Activated naive CD8-positive, alpha-beta T cell treated with anti-CD3 and anti-CD28 coated beads, Interleukin-2, amount 50 U/mL, for 16 hours (primary cell): ENCODE measurements around the gene PHAX.
"Not testable (repeated sequence)": the region's sequence is repeated elsewhere in the genome, so short reads cannot be mapped to it uniquely, and the experiment has no call there.

Experiments
- DNase-seq: peaks from one replicate; pipeline ENCODE4 v3.0.0-alpha.2; 2020; ENCODE audit warnings: low read depth, low spot score

PHAX gene, protein sequence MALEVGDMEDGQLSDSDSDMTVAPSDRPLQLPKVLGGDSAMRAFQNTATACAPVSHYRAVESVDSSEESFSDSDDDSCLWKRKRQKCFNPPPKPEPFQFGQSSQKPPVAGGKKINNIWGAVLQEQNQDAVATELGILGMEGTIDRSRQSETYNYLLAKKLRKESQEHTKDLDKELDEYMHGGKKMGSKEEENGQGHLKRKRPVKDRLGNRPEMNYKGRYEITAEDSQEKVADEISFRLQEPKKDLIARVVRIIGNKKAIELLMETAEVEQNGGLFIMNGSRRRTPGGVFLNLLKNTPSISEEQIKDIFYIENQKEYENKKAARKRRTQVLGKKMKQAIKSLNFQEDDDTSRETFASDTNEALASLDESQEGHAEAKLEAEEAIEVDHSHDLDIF

DNA sequence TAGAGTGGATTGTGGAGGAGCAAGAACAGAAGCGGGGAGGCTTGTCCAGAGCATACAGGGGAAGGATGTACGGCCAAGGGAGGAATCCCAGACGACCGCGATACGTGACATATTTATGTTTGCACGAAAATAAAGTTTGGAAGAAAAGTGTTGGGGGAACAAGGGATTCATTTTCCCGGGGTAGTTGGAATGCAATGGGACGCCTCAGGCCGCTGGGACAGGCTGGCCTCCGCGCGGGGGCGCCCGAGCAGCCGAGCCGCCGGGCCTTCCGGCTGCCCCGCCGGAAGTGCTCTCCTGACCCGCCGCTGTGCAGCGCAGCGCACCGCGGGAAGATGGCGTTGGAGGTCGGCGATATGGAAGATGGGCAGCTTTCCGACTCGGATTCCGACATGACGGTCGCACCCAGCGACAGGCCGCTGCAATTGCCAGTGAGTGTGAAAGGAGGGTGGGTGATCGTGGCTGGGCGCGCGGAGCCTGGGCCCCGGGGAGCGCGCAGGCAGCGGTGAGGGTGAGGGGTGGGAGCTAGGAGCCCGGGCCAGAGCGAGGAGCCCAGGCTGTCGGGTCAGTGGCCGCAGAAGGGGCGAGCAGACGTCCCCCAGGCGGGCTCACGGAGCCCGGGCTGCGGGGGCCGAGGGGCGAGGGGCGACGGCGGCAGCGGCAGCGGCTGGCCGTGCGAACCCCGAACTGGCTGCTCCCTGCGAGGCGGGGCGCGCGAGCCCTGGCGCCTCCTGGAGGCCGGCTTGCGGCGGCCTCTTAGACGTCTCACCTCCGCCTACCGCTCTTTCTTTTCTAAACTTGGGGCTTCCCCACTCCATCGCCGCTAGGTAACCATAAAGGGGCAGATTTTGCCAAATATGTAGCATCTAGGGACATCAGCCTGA is at the start of gene PHAX:
Gene PHAX (plus strand): TSS at position 317 of the 881 bp plus-strand sequence. CDS start 16 bp downstream, at position 333.
- DNase-seq = peak; percentile 37

DNA sequence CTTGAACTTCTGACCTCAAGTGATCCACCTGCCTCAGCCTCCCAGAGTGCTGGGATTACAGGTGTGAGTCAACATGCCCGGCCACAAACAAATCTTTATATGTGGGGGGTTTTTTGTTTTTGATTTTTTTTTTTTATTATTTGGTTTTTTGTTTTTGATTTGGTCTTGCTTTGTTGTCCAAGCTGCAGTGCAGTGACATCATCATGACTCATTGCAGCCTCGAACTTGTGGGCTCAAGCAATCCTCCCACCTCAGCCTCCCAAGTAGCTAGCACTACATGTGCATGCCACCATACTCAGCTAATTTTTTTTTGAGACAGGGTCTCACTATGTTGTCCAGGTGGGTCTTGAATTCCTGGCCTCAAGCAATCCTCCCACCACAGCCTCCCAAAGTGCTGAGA is 48.1 kb upstream of the PHAX start:
- DNase-seq = no peak

DNA sequence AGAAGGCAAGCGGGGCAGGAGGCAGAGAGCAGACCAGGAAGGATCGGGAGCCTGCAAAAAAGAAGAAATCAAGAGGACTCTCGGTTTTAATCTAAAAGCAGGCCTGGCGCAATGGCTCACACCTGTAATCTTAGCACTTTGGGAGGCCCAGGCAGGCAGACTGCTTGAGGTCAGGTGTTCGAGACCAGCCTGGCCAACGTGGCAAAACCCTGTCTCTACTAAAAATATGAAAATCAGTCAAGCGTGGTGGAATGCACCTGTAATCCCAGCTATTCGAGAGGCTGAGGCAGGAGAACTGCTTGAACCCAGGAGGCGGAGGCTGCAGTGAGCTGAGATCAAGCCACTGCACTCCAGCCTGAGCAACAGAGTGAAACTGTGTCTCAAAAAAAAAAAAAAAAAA is 45.6 kb upstream of the PHAX start:
- not testable (repeated sequence) for DNase-seq

GRCh38 chr5:126561908-126562307 is 38.8 kb upstream of the PHAX start:
- no peak for DNase-seq

GRCh38 chr5:126562823-126563222 is 37.9 kb upstream of the PHAX start:
- DNase-seq = no peak

DNA sequence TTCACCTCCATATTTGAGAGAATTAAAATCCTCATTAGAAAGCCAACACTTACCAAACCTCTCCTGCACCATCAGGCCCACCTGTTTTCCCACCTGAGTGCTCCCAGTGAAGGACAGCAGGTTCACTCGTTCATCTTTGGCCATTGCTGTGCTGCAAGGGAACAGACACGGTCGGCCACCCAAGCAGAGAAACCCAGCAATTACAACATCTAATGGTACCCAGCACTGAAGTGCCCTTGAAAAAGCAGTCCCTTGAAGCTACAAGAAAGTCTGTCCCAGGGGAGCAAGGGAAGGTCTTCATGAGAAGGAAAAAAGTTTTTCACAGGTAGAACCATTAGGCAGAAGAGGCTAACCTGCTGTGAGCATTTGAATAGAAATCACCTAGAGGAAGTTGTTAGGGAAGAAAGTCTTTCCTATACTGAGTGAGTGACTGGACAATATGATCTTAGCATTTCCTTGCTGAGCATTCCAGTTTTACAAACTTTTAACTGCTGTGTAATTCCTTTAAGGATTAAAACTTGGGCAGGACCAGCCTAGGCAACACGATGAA is 32.5 kb upstream of the PHAX start:
- no peak for DNase-seq

- no peak for DNase-seq
These were observed 25.1 kb upstream of the PHAX start for GRCh38 chr5:126575644-126576043.

DNA sequence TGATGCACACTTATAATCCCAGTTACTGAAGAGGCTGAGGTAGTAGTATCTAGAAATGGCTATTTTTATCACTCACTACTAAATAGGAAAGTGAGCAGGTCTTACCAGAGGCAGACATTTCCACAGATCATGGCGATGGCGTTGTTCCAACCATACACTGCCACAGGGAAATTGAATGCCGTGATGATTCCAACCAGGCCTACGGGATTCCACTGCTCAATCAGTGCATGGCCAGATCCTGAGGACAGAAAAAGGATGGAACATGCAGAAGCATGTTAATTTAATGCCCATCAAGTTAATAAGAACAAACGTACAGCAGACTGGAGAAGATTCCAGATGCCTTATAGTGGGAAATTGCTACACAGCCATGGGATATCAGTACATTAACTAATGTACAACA is 23.8 kb upstream of the PHAX start:
- DNase-seq = no peak

- DNase-seq = no peak
These were observed 23.3 kb upstream of the PHAX start for GRCh38 chr5:126577415-126577814.

- no peak for DNase-seq
These were observed 21.0 kb upstream of the PHAX start for GRCh38 chr5:126579716-126580115.

- no peak for DNase-seq
These were observed 17.0 kb upstream of the PHAX start for GRCh38 chr5:126583761-126584160.

- DNase-seq = no peak
These were observed 13.0 kb upstream of the PHAX start for GRCh38 chr5:126587551-126588390.

- no peak for DNase-seq
These were observed 11.0 kb upstream of the PHAX start for GRCh38 chr5:126589536-126590297.

DNA sequence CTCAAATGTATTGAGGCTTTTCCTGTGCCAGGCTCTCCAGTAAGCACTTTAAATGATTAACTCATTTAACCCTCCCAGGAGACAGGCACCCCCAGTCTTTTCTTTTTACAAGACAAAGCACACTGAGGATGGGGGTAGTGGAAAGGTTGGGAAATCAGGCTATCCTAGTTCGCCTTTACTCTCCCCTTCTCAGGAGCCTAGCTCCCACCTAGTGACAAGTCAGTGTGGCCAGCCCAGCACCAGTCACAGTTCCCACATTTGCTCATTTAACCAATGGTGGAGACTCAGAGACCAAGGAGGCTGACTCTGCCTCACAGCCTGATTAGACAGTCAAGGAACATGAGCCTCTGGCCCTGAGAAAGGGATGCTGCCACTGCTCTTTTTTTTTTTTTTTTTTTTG is 9.2 kb upstream of the PHAX start:
- DNase-seq = no peak

- no peak for DNase-seq
These were observed 5.8 kb upstream of the PHAX start, which contains the start of gene ALDH7A1 for GRCh38 chr5:126594748-126595485. Gene ALDH7A1 (minus strand): TSS chr5:126595219. CDS start chr5:126595198, 21 bp downstream.

DNA sequence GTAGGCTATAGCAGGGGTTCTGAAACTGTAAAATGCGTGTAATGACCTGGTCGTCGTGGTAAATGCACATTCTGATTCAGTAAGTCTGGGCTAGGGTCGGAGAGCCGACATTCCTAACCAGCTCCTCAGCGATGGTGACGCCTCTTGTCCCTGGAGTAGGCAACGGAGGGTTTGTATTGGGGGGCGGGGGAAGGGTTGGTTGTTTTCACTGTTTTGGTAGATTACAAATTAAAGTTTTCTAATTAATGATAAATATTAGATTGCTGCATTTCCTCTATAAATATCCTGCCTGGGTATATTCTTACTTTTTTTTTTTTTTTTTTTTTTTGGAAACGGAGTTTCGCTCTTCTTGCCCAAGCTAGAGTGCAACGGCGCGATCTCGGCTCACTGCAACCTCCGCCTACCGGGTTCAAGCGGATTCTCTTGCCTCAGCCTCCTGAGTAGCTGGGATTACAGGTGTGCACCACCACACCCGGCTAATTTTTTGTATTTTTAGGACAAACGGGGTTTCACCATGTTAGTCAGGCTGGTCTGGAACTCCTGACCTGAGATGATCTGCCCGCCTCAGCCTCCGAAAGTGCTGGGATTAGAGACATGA is 5.2 kb upstream of the PHAX start:
- DNase-seq = no peak

DNA sequence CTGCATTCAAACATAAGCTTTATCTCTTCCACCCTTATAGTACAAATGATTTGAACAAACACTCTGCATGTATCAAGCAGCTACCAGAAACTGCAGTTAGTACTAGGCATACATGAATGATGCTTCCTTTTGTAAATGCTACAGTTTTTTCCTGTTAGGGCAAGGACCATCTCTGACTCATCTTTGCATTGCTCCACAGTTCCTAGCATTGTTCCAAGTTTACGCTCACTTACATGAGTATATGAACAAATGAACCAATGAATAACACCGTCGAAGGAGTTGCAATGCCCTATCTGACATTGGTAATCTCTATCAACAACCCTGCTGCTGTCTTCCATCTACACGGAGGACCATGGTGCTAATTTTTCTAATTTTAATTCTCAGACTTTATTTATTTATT is 3.6 kb upstream of the PHAX start:
- DNase-seq = no peak

DNA sequence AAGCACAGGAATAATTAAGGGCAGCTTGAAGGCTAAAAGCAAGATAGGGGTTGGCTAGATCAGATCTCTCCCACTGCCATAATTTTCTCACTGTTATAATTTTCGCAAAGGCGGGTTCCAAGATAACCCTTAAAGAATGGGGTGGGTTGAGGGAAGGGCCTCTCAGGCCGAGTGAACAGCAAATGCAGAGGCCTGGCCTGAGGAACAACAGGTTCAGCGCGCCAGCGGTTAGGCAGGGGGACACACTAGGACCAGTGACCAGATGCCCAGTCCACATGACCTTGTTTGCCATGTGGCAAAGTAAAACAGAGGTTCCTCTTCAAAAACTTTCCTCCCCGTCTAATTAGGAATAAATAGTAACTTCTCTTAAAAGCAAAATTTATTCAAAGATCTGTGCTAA is 1.2 kb upstream of the PHAX start:
- no peak for DNase-seq

DNA sequence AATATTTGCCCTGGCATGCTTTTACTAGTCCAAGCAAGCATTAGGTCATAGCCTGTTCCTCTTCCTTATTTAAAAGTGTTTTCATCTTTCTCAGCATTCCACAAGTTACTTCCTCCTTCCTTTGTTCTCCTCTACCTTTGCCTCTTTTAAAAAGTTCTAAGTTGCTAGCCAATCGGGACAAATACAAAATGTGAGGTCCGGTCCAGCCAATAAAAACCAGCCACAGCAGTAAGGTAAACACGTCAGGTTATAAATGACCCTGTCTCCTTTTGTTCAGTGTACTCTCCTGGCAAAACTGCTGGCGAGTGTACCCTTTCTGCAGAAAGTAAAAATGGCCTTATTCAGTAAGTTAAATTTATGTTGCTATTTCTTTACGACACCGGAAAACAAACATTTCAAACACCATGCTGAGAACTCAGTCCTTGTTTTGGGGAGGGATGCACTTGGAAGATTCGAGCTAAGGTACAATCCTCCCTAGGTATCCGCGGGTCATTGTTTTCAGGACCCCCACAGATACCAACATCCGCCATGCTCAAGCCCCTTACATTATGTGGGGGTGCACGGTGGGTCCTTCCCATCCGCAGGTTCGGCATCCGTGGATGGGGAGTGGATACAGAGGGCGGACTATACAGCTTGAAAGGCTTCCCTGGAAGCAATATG is 646 bp upstream of the PHAX start:
- DNase-seq = not testable (repeated sequence)
